ENCODE measurements around the gene ACOX2. TPM values are rescaled to one million over a fixed set of nuclear protein-coding genes. Genes with fewer than 3 reads are reported as not detected.

Gene ACOX2
- total RNA-seq, 1 donor from 2014 or later: 7.6 TPM

DNA sequence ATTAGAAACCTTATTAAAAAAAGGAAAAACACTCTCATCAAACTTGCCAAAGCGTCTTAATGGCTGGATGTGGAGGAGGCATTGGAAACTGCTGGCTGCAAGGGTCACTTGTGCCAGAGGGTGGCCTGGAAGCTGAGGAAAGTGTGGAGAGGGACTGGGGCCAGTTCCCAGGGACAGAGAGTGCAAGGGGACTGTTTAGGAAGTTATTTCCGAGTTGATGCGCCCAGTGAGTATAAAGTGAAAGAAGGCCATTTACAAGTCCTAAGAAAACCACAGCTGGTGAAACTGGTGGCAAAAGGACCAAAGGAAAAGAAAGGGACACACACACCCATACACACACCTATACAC, 52.3 kb downstream of the ACOX2 start:
- H3F3A ChIP-seq (ENCODE audit: low read depth): no peaks in the 10 kb centered on the region
- peaks cover 15% of the 10 kb centered on the region for H3K9me3 Mint-ChIP-seq
- H2AFZ ChIP-seq (replicated peaks): peak overlapping the region; percentile 95

DNA sequence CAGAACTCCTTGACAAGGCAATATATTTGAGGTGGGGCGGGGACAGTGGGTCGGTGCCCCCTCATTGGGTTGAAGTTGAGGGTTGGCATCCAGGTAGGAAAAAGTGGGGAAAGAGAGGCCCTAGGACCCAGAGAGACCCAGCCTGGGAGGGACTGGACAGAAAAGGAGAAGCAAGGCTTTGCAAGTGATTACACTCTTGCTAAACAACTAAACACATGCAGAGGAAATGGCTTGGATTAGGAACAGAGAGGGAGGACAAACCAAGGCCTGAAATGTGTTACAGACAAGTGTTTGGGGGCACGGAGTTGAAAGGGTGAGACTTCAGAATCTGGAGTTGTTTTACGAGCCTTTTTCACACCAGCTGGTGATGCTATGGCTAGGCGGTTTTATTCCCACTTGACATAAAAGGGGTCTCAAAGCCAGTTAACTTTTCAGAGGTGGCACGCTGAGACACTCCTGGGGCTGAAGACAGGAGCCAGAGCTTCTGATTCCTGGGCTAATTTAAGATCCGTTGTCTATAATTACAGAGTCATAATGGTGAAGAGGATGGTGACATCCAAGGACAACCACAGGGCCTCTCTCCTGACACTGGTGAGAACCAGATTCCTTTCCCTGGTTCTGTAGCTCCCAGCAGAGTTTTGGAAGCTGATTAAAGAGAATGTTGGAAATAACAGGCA, 52.8 kb downstream of the ACOX2 start:
- Histone ChIP-seq H3K27me3 (no peaks in the 10 kb centered on the region), H3K9ac (no peak overlapping the region), H4K20me1 (ENCODE audit: low read depth) (no peaks in the 10 kb centered on the region), H3K4me2 (no peak overlapping the region), H3K4me1 (peaks cover 8% of the 10 kb centered on the region), H3K27ac (no peak overlapping the region), H3K9me3 (ENCODE audit: low read depth) (no peaks in the 10 kb centered on the region), H3F3A (ENCODE audit: low read depth) (no peaks in the 10 kb centered on the region), H2AFZ (replicated peaks) (peak overlapping the region; percentile 95), H3K79me2 (ENCODE audit: low read depth) (no peaks in the 10 kb centered on the region), H3K4me3 (no peak overlapping the region), H3K36me3 (no peaks in the 10 kb centered on the region)
- no peak for DNase-seq (ENCODE audit: low spot score)
- peak overlapping the region; percentile 66 for H3K27ac Mint-ChIP-seq
- TF ChIP-seq CTCF (IDR thresholded peaks at IDR 0.05) (no peak), EZH2 (IDR thresholded peaks at IDR 0.05) (no peak), EZH2phosphoT487 (IDR thresholded peaks at IDR 0.05) (no peak)
- H3K4me3 Mint-ChIP-seq: no peak overlapping the region
- H3K4me1 Mint-ChIP-seq: peaks cover 24% of the 10 kb centered on the region
- no peaks in the 10 kb centered on the region for H3K36me3 Mint-ChIP-seq
- H3K27me3 Mint-ChIP-seq (ENCODE audit: insufficient read depth, low read depth): peaks cover 11% of the 10 kb centered on the region
- H3K9me3 Mint-ChIP-seq: peaks cover 20% of the 10 kb centered on the region

More for the DNA sequence above, 52.3 kb downstream of the ACOX2 start:
- peaks cover 8% of the 10 kb centered on the region for H3K4me1 ChIP-seq
- Mint-ChIP-seq H3K4me1 (peaks cover 24% of the 10 kb centered on the region), H3K27ac (peak overlapping the region; percentile 66), H3K27me3 (ENCODE audit: insufficient read depth, low read depth) (peaks cover 11% of the 10 kb centered on the region), H3K4me3 (no peak overlapping the region), H3K36me3 (no peaks in the 10 kb centered on the region)
- no peaks in the 10 kb centered on the region for H3K79me2 ChIP-seq (ENCODE audit: low read depth)
- TF ChIP-seq EZH2 (IDR thresholded peaks at IDR 0.05): no peak
- no peak for TF ChIP-seq EZH2phosphoT487 (IDR thresholded peaks at IDR 0.05)
- TF ChIP-seq CTCF (IDR thresholded peaks at IDR 0.05): no peak
- no peaks in the 10 kb centered on the region for H4K20me1 ChIP-seq (ENCODE audit: low read depth)
- H3K36me3 ChIP-seq: no peaks in the 10 kb centered on the region
- no peak overlapping the region for H3K4me3 ChIP-seq
- no peak for DNase-seq (ENCODE audit: low spot score)
- H3K9ac ChIP-seq: no peak overlapping the region
- no peak overlapping the region for H3K4me2 ChIP-seq
- no peaks in the 10 kb centered on the region for H3K9me3 ChIP-seq (ENCODE audit: low read depth)
- H3K27ac ChIP-seq: no peak overlapping the region
- H3K27me3 ChIP-seq: no peaks in the 10 kb centered on the region

DNA sequence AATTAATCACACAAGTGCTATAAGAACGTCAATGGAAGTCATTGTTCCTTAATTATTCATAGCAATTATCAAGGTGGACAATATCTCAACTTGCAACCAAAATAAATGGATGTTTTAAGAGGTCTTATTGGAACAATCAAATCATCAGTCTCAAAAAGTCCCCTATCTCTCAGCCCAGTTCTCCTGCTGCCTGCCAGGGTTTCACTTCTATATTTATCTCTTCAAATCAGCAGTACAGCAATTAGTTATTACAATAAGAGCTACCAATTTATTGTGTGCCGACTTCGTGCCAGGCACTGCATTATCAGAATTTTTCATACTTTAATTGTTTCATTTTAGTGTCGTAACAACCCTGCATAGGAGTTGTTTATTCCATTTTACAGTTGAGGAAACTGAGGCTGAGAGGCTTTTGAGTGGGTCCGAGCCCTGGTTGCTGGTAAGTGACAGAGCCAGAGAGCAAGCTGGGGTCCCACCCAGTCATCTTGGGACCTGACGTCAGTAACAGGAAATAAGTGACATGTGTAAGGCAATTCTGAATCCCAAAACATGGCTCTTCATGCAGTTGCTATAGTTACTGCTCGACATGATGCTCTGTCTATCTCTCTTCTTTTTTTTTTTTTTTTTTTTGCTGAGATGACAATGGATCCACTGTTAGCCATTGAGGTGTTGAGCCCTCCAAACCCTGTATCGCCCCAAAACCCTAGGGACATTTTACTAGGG, 53.9 kb downstream of the ACOX2 start:
- H3K36me3 ChIP-seq: no peaks in the 10 kb centered on the region
- H3K9ac ChIP-seq: no peak overlapping the region
- peaks cover 8% of the 10 kb centered on the region for H3K27me3 Mint-ChIP-seq (ENCODE audit: insufficient read depth, low read depth)
- peaks cover 24% of the 10 kb centered on the region for H3K4me1 Mint-ChIP-seq
- H3K9me3 ChIP-seq (ENCODE audit: low read depth): no peaks in the 10 kb centered on the region
- no peaks in the 10 kb centered on the region for H4K20me1 ChIP-seq (ENCODE audit: low read depth)
- H3K4me3 Mint-ChIP-seq: no peak overlapping the region
- H3K4me1 ChIP-seq: peaks cover 8% of the 10 kb centered on the region
- H3K27ac Mint-ChIP-seq: no peak overlapping the region
- TF ChIP-seq EZH2phosphoT487 (IDR thresholded peaks at IDR 0.05): no peak
- TF ChIP-seq CTCF (IDR thresholded peaks at IDR 0.05): no peak
- no peak overlapping the region for H3K4me3 ChIP-seq
- no peak overlapping the region for H2AFZ ChIP-seq (replicated peaks)
- no peak for DNase-seq (ENCODE audit: low spot score)
- H3K36me3 Mint-ChIP-seq: peaks cover 2% of the 10 kb centered on the region
- H3K9me3 Mint-ChIP-seq: peaks cover 23% of the 10 kb centered on the region
- no peaks in the 10 kb centered on the region for H3F3A ChIP-seq (ENCODE audit: low read depth)
- no peak overlapping the region for H3K4me2 ChIP-seq
- no peak overlapping the region for H3K27ac ChIP-seq
- no peaks in the 10 kb centered on the region for H3K79me2 ChIP-seq (ENCODE audit: low read depth)
- no peaks in the 10 kb centered on the region for H3K27me3 ChIP-seq
